Stimulated activated CD8-positive, alpha-beta memory T cell treated with anti-CD3 and anti-CD28 coated beads, Interleukin-7, amount 100 ng/mL, for 4 hours (primary cell): ENCODE data around the gene WDR1.

ENCODE experiments used
- DNase-seq, 2 donors: peaks; one replicate each; pipeline ENCODE4 v3.0.0-alpha.2; 2020; ENCODE audit warnings: low read depth in 2 of 2

WDR1 gene

GRCh38 chr4:10113362-10114047 lies 3.1 kb downstream of the WDR1 start:
- no peak for DNase-seq

- DNase-seq, result no peak
Measured at GRCh38 chr4:10112658-10113284, 3.8 kb downstream of the WDR1 start.

DNA sequence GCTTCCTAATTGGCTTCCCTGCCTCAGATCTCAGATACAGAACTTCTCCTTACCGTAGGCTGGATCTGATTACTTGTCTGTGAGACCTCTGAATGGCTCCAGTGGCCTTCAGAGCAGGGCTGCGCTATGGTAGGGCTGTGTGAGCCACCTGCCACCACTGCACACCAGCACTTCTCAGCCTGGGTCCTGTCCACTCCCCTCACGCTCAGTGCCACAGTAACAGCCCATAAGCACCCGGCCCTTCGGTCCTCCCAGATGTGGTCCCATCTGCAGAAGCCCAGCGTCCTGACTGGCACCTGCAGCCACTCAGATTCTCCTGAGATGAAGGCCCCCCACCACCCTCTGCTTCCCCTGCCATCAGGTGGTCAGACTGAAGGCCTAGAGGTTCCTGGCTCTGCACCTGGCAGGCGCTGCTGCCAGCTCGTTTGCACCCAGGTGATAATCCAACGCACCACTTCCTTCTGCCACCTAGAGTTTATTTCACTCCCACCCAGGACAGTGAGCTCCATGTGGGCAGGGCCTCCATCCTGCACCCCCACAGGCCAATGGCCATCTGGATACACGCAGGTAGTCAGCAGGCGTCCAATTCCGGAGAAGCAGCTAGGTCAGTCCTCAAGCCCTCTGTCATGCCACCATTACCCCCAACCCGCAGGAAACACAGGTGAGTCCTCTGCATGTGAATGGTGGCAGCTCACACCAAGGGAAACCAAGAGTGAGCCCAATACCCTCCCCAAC lies 5.4 kb downstream of the WDR1 start:
- no peak for DNase-seq

DNA sequence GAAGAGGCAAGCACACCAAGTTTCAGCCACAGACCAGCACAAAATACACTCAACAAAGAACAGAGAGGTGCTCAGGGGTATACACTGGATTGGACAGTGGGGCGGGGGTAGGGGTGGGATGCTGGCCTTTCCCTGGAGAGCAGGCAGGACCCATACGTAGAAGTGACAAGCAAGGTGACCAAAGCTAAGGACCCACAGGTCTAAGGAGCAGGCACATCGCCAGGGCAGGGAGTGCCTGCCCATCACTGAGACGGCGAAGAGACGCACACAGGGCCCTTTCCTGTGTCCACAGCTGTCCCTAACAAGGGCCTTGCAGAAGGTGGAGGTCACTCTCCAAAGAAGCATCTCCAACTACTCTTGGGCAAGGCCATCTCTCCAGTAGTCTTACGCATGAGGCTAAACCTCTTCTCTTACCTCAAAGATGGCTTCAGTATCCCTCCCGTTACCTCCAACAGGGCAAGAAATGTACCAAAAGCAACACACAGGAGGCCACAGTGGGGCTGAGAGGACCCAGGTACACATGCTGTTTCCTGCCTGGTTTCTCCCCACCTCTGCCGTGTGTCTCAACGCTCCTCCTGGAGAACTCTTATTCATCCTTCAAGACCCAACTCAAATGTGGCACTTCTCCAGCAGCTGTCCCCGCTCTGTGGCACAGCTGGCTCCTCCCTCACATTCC lies 6.5 kb downstream of the WDR1 start:
- no peak for DNase-seq

GRCh38 chr4:10108818-10109783 lies 7.5 kb downstream of the WDR1 start:
- no peak for DNase-seq

- DNase-seq, result no peak
Measured at GRCh38 chr4:10108391-10108790, 8.2 kb downstream of the WDR1 start.

- no peak for DNase-seq
Measured at GRCh38 chr4:10107111-10108091, 9.2 kb downstream of the WDR1 start.

DNA sequence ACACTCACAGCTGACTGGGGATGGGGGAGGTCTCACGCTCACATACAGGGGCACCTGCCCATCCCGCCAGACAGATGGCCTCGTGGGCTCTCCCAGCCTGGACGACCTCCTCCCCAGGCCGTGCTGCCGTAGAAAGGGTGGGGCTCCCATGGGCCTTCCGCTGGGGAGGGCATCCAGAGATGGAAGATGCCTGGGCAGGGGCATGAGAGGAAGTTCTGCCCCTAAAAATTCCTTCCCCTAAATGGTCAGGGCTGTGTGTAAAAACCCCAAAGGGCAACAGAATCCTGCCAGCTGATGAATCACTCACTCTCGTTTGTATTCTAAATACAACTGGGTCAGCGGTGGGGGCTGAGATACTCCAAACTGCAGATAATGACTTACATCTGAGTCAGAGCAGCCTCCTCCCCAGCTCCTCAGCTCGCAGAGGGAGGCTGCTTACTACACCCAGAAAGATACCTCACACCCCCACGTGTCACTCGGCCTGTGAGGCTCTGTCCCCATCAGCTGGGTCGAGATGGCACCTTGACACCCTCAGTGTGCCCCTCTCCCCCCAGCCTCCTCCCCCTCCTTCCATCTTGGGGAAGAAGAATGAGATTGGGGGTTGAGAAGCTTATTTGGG lies 10.1 kb downstream of the WDR1 start:
- DNase-seq, result peak; percentile 76 to 79

- DNase-seq, result no peak
Measured at GRCh38 chr4:10105920-10106319, 10.7 kb downstream of the WDR1 start.

- no peak for DNase-seq
Measured at GRCh38 chr4:10105421-10105820, 11.2 kb downstream of the WDR1 start.

DNA sequence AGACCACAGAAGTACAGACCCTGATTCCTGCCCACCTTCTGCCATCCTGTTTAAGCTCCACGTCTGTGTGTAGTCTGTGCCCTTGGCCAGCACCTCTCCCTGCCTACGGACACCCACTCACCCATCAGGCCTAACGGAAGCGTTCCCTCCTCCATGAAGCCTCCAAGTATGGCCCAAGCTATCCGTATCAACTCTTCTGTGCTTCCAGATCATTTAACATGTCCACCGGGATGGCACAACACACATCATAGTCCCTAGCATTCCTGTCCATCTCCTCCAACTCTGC lies 11.7 kb downstream of the WDR1 start:
- DNase-seq, result no peak

GRCh38 chr4:10104211-10104990 lies 12.2 kb downstream of the WDR1 start:
- DNase-seq, result no peak

- no peak for DNase-seq
Measured at GRCh38 chr4:10102474-10103332, 13.9 kb downstream of the WDR1 start.

GRCh38 chr4:10101671-10102473 lies 14.7 kb downstream of the WDR1 start:
- no peak for DNase-seq

DNA sequence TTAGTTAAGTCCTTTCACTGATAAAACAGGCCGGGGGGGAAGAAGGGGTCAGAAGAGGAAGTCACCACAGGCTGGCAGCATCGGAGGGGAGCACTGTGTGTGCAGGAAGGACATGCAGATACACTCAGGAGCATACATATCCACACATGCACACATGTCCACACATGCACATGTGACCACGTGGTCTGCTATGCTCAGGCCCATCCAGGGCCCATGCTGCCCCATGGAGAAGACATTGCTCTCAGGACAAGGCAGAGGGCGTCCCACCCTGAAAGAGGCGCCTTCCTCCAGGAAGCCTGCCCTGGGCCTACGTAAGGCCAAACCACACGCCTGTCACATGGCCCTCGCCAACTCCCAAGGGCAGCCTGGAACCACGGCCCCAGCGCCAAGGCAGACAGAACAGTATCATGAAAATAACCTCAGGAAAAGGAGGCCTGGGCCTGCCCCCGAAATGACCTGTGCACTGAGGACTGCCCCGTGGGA lies 15.8 kb downstream of the WDR1 start:
- no peak for DNase-seq

DNA sequence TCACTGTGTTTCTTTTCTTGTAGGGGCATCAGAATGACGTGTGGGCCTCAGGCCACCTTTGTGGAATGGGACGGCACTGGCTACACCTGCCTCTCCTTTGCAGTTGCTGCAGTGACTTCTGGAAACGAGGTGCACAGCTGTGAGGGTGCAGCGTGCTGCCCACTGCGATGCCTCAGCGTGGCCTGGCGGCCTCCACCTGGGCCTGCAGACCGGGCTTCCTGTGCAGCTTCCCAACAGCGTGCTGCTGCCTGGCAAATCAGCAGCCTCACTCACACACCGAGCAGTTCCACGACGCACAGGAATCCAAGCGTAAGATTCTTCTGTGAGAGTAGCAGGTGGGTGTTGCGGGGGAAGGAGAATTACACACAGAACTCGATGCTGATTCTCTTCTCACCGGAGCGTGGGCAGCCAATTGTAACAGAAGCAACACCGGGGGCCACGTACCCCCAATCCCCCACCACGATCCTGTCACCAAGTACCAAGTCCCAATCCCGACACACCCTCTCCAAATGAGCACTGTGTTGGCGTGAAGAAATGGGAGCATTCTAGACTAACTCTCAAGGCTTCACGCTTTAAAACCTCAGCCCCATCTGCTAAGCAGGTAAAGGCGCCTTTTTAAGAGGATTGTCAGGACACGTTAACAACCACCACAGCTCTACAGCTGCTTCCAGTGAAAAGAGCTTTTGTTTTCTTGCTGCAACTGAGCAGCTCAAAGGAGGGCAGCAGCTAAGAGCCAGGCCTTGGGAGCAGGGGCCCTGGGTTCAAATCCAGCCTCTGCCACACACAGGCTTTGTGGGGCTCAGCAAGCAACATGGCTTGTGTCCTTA lies 16.9 kb downstream of the WDR1 start:
- peak in 1 of 2 donors; percentile 44 for DNase-seq
